K562 (cell line): ENCODE measurements around the gene CAMK1D. TPM values are rescaled to one million over a fixed set of nuclear protein-coding genes. Genes with fewer than 3 reads are reported as not detected.

Experiments used
- ATF1 ChIP-seq, 2 experiments: fragments of 450-650 bp in 1 of 2; IDR thresholded peaks; 2 replicates each; pipeline ENCODE4 v1.6.1; 2016; ENCODE audit warnings: missing compliant biosample characterization in 1 of 2, missing genetic modification characterization in 1 of 2
- RBM17 ChIP-seq: fragments of 200-400 bp; formaldehyde crosslinking; IDR thresholded peaks from 2 replicates; pipeline ENCODE4 v1.6.1; 2017; ENCODE audit warnings: low read depth, mild to moderate bottlenecking, low read length, borderline replicate concordance
- SRF ChIP-seq, 2 experiments: fragments of 250-450, 450-650 bp in 1 of 2; sonication (Bioruptor Pico) in 1 of 2; sonication (generic) in 1 of 2; formaldehyde crosslinking; IDR thresholded peaks; 2 replicates each; pipeline versions ENCODE4 v1.5.0 to v1.5.1; 2020 to 2022; ENCODE audit warnings: mild to moderate bottlenecking in 1 of 2, missing genetic modification reagents in 1 of 2
- ZFPM2 ChIP-seq: fragments of 250-450 bp; sonication (Bioruptor Pico); IDR thresholded peaks from 2 replicates; pipeline ENCODE4 v1.5.1; 2022; ENCODE audit warnings: mild to moderate bottlenecking
- polyA plus RNA-seq, 8 experiments: library from polyadenylated mRNA; depleted of rRNA in 4 of 8; stranded (reverse) in 5 of 8; unstranded in 3 of 8; fragments of >200 nt; fragmentation: Nextera tagmentation in 2 of 8; fragmentation: Illumina TruSeq in 1 of 8; extraction: Ambion mirVana in 2 of 8; extraction: Trizol in 1 of 8; gene quantifications; 2 replicates each; pipeline versions ENCODE4 v1.2.1 to v1.2.3, GENCODE V29; 2011 to 2014; ENCODE audit warnings: inconsistent platforms in 1 of 8, missing spikeins in 1 of 8
- total RNA-seq, 7 experiments: library from RNA; depleted of rRNA in 6 of 7; stranded (reverse); fragments of >200 nt in 6 of 7; fragmentation: Illumina TruSeq in 2 of 7; extraction: Trizol in 2 of 7; gene quantifications; 2 replicates each; pipeline versions ENCODE4 v1.2.1 to v1.2.3, GENCODE V29; 2011 to 2021; ENCODE audit warnings: low replicate concordance in 1 of 7
- TF ChIP-seq, protein P1 (sequence below): IDR thresholded peaks from 3 replicates; pipeline ENCODE4 v1.6.1; 2011; ENCODE audit warnings: borderline replicate concordance, mild to moderate bottlenecking, moderate library complexity; ENCODE audit not compliant: insufficient read length; ENCODE audit errors: extremely low read depth
- TF ChIP-seq, protein P2 (sequence below), 2 experiments: fragments of 450-650 bp in 1 of 2; sonication (generic) in 1 of 2; formaldehyde crosslinking in 1 of 2; IDR thresholded peaks in 1 of 2; conservative IDR thresholded peaks in 1 of 2; 2 replicates each; pipeline versions ENCODE4 v1.6.1 to v1.8.1; 2016 to 2023; ENCODE audit warnings: mild to moderate bottlenecking in 2 of 2, moderate library complexity in 2 of 2, inconsistent platforms in 1 of 2, missing genetic modification reagents in 1 of 2

The CAMK1D gene
- total and polyA plus RNA-seq, 9 of the 15 experiments (the other 6 are each of a cell fraction or from before 2014, with no cell fraction given) = 0.12 to 0.24 (median 0.20) TPM; not detected in 5

DNA sequence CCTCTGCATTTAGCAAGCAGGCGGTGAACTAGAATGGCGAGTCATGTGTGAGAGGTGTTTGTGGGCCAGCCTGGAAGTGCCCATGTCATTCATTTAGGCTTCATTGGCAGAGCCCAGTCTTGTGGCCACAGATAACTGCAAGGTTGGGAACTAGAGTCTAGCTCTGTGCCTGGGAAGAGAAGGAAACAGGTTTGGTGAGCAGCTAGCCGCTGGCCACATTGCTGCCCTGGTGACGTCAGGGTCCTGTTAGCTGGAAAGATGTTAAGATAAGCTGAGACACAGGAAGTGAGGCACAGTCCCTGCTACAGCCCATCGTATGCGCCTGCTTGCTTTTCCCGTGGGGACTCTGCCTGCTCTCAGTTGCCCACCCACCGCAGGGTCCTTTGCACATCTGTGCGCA is 185.5 kb downstream of the CAMK1D start (continued):
- TF ChIP-seq, protein P1, sequence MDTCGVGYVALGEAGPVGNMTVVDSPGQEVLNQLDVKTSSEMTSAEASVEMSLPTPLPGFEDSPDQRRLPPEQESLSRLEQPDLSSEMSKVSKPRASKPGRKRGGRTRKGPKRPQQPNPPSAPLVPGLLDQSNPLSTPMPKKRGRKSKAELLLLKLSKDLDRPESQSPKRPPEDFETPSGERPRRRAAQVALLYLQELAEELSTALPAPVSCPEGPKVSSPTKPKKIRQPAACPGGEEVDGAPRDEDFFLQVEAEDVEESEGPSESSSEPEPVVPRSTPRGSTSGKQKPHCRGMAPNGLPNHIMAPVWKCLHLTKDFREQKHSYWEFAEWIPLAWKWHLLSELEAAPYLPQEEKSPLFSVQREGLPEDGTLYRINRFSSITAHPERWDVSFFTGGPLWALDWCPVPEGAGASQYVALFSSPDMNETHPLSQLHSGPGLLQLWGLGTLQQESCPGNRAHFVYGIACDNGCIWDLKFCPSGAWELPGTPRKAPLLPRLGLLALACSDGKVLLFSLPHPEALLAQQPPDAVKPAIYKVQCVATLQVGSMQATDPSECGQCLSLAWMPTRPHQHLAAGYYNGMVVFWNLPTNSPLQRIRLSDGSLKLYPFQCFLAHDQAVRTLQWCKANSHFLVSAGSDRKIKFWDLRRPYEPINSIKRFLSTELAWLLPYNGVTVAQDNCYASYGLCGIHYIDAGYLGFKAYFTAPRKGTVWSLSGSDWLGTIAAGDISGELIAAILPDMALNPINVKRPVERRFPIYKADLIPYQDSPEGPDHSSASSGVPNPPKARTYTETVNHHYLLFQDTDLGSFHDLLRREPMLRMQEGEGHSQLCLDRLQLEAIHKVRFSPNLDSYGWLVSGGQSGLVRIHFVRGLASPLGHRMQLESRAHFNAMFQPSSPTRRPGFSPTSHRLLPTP = no peak
- TF ChIP-seq SRF (CRISPR knock-in tag; IDR thresholded peaks at IDR 0.05) (no peak), ATF1 (CRISPR knock-in tag; IDR thresholded peaks at IDR 0.05) (no peak), ATF1 (tag; IDR thresholded peaks at IDR 0.05) (peak; percentile 58), ZFPM2 (CRISPR knock-in tag) (no peak), RBM17 (no peak)
- TF ChIP-seq, protein P2, sequence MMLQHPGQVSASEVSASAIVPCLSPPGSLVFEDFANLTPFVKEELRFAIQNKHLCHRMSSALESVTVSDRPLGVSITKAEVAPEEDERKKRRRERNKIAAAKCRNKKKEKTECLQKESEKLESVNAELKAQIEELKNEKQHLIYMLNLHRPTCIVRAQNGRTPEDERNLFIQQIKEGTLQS (IDR thresholded peaks at IDR 0.05) = peak; percentile 65
- TF ChIP-seq, protein P2 (CRISPR knock-in tag; conservative IDR thresholded peaks at IDR 0.05) = no peak
